RPMI7951 (cell line): ENCODE results near the gene CD40LG. TPM values are rescaled to one million over a fixed set of nuclear protein-coding genes. Genes with fewer than 3 reads are reported as not detected.

Experiments used
- DNase-seq: peaks from one replicate; pipeline ENCODE4 v3.0.0-alpha.2; 2012; ENCODE audit warnings: low read depth
- total RNA-seq: library from RNA; depleted of rRNA; stranded (reverse); fragments of >200 nt; shearing (Covaris generic); gene quantifications from 2 replicates; pipeline ENCODE4 v1.2.3, GENCODE V29; 2014; rRNA removed

Gene CD40LG
- total RNA-seq, 1 experiment from 2014 or later: not detected

GRCh38 chrX:136697156-136697555 is 49.2 kb downstream of the CD40LG start:
- no peak for DNase-seq

GRCh38 chrX:136708348-136708747 is 60.4 kb downstream of the CD40LG start:
- no peak for DNase-seq

Other genes with a start within 250 kb of the CD40LG start
- gene BRS3, start 160.2 kb upstream of the CD40LG start, total RNA-seq: not detected in 2 replicates
- gene HTATSF1, start 150.6 kb upstream of the CD40LG start, total RNA-seq: 36.9 and 38.6 TPM in 2 replicates
- not detected in 2 replicates for gene VGLL1, start 115.9 kb upstream of the CD40LG start, total RNA-seq
- gene ARHGEF6, start 132.8 kb downstream of the CD40LG start, total RNA-seq: 3.5 and 3.7 TPM in 2 replicates
- gene RBMX, start 232.6 kb downstream of the CD40LG start, total RNA-seq: 273 and 308 TPM in 2 replicates